ENCODE results near the gene MAMDC4.

The MAMDC4 gene

GRCh38 chr9:136900988-136901515 lies 48.9 kb downstream of the MAMDC4 start:
- Histone ChIP-seq H3K9me2 (ENCODE audit: low read depth, low read length) (no peaks in the 10 kb centered on the region), H3K9ac (ENCODE audit: low read length) (no peak overlapping the region; the same call in 1 of the 2 replicates), H3K27ac (ENCODE audit: low read depth, low read length, poor library complexity, severe bottlenecking) (peak overlapping the region; percentile 79), H3K79me2 (ENCODE audit: insufficient read depth, low read length) (no peaks in the 10 kb centered on the region), H4K20me1 (ENCODE audit: insufficient read depth, low read length) (no peaks in the 10 kb centered on the region), H3K9me3 (ENCODE audit: low read length) (no peaks in the 10 kb centered on the region), H3K27me3 (ENCODE audit: insufficient read depth, low read length) (no peaks in the 10 kb centered on the region), H3K4me2 (ENCODE audit: low read length) (peak overlapping the region; percentile 25; the same call in 1 of the 2 replicates), H2AFZ (ENCODE audit: low read length) (no peak overlapping the region), H3K36me3 (ENCODE audit: insufficient read depth, low read length) (peaks cover 66% of the 10 kb centered on the region), H3F3A (ENCODE audit: insufficient read depth, low read length) (no peaks in the 10 kb centered on the region), H3K4me3 (ENCODE audit: low read depth, low read length, poor library complexity, severe bottlenecking) (no peak overlapping the region), H3K4me1 (ENCODE audit: insufficient read depth, low read length, severe bottlenecking) (peaks cover 57% of the 10 kb centered on the region)
- no peak for TF ChIP-seq CTCF (IDR thresholded peaks at IDR 0.05; ENCODE audit: low read length)
- no peak for TF ChIP-seq EZH2 (IDR thresholded peaks at IDR 0.05; ENCODE audit: borderline replicate concordance, low read length)

GRCh38 chr9:136901516-136902258 lies 49.5 kb downstream of the MAMDC4 start:
- H2AFZ ChIP-seq (ENCODE audit: low read length), result no peak overlapping the region
- no peak overlapping the region for H3K4me3 ChIP-seq (ENCODE audit: low read depth, low read length, poor library complexity, severe bottlenecking)
- peaks cover 72% of the 10 kb centered on the region for H3K36me3 ChIP-seq (ENCODE audit: insufficient read depth, low read length)
- peak overlapping the region; percentile 16; the same call in 1 of the 2 replicates for H3K9ac ChIP-seq (ENCODE audit: low read length)
- H3K4me2 ChIP-seq (ENCODE audit: low read length), result peak overlapping the region; percentile 25; the same call in 1 of the 2 replicates
- no peaks in the 10 kb centered on the region for H3K79me2 ChIP-seq (ENCODE audit: insufficient read depth, low read length)
- no peaks in the 10 kb centered on the region for H3K27me3 ChIP-seq (ENCODE audit: insufficient read depth, low read length)
- H3K27ac ChIP-seq (ENCODE audit: low read depth, low read length, poor library complexity, severe bottlenecking), result peak overlapping the region; percentile 79
- H3F3A ChIP-seq (ENCODE audit: insufficient read depth, low read length), result no peaks in the 10 kb centered on the region
- H3K9me3 ChIP-seq (ENCODE audit: low read length), result no peaks in the 10 kb centered on the region
- H4K20me1 ChIP-seq (ENCODE audit: insufficient read depth, low read length), result no peaks in the 10 kb centered on the region
- no peak for TF ChIP-seq CTCF (IDR thresholded peaks at IDR 0.05; ENCODE audit: low read length)
- no peak for TF ChIP-seq EZH2 (IDR thresholded peaks at IDR 0.05; ENCODE audit: borderline replicate concordance, low read length)
- no peaks in the 10 kb centered on the region for H3K9me2 ChIP-seq (ENCODE audit: low read depth, low read length)
- peaks cover 51% of the 10 kb centered on the region for H3K4me1 ChIP-seq (ENCODE audit: insufficient read depth, low read length, severe bottlenecking)

GRCh38 chr9:136902259-136902821 lies 50.2 kb downstream of the MAMDC4 start:
- no peaks in the 10 kb centered on the region for H3K9me3 ChIP-seq (ENCODE audit: low read length)
- H3K4me2 ChIP-seq (ENCODE audit: low read length), result peak overlapping the region; percentile 25; the same call in 1 of the 2 replicates
- peaks cover 45% of the 10 kb centered on the region for H3K4me1 ChIP-seq (ENCODE audit: insufficient read depth, low read length, severe bottlenecking)
- no peak overlapping the region for H3K4me3 ChIP-seq (ENCODE audit: low read depth, low read length, poor library complexity, severe bottlenecking)
- H4K20me1 ChIP-seq (ENCODE audit: insufficient read depth, low read length), result no peaks in the 10 kb centered on the region
- H3K36me3 ChIP-seq (ENCODE audit: insufficient read depth, low read length), result peaks cover 79% of the 10 kb centered on the region
- TF ChIP-seq CTCF (IDR thresholded peaks at IDR 0.05; ENCODE audit: low read length), result no peak
- no peak for TF ChIP-seq EZH2 (IDR thresholded peaks at IDR 0.05; ENCODE audit: borderline replicate concordance, low read length)
- H3K79me2 ChIP-seq (ENCODE audit: insufficient read depth, low read length), result no peaks in the 10 kb centered on the region
- no peaks in the 10 kb centered on the region for H3K27me3 ChIP-seq (ENCODE audit: insufficient read depth, low read length)
- H3K27ac ChIP-seq (ENCODE audit: low read depth, low read length, poor library complexity, severe bottlenecking), result peak overlapping the region; percentile 79
- H3K9me2 ChIP-seq (ENCODE audit: low read depth, low read length), result no peaks in the 10 kb centered on the region
- H2AFZ ChIP-seq (ENCODE audit: low read length), result no peak overlapping the region
- H3F3A ChIP-seq (ENCODE audit: insufficient read depth, low read length), result no peaks in the 10 kb centered on the region
- H3K9ac ChIP-seq (ENCODE audit: low read length), result peak overlapping the region; percentile 16; the same call in 1 of the 2 replicates

Measured in OCI-LY1 (cell line).